Measurements from ENCODE around the gene PTGER1.
"Not testable (repeated sequence)": the region's sequence is repeated elsewhere in the genome, so short reads cannot be mapped to it uniquely, and the experiment has no call there.

Gene PTGER1

DNA sequence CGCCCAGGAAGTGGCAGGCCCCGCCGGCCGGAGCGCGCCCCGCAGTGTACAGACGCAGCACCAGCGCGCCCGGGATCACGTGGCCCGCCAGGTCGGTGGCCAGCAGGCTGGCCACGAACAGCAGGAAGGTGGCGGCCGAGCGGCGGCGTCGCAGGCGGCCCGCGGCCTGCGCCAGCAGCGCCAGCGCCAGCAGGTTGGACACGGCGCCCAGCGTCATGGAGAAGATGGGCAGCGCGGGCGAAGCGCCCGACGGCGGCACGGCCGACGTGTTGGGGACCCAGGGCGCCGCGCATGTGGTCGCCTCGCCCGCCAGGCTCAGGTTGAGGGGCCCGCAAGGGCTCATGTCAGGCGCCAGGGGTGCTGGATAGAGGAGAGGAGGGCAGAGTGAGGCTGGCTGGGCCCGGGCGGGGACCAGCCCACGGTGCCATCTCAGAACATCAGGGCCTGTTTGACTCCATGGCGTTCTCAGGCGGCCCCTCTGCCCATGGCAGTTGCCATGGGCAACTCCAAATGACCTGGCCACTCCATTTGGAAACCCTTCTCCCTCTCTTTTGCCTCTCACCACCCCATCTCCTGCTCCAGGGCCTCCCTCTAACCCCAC lies 1.1 kb downstream of the PTGER1 start:
- DNase-seq (ENCODE audit: low read depth) = no peak

DNA sequence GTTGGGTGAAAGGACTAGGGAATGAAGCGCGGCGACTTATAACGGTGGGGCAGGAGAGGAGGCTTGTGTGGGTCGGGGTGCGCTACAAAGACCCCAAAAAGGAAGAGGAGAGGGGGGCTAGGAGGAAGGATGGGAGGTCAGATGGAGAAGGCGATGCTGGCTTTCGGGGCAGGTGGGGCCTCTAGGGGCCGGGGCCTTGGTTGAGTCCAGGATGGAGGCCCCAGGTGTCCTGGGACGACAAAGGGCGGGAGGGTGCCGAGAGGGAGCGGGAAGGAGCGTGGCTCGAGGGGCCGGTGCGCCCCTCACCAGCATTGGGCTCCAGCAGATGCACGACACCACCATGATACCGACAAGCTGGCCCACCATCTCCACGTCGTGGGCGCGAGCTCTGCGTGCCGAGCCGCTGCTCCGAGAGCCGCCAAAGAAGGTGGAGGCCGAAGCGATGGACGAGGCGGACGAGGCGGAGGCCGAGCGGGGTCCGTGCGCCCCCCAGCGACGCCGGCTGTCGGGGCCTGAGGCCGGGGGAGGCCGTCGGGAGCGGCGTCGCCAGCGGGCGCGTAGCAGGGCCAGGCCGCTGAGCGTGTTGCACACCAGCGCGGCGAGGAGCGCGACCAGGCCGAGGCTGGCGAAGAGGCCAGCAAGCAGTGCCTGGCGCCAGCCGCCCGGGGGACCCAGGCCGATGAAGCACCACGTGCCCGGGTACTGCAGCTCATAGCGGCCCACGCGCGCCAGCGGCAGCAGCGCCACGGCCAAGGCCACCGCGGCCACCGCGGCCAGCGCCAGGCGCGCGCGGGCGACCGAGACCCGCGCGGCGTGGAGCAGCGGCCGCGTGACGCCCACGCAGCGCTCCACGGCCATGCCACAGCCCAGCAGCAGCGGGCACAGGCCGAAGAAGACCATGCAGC lies 1.8 kb downstream of the PTGER1 start:
- DNase-seq (ENCODE audit: low read depth) = no peak

- DNase-seq (ENCODE audit: low read depth) = no peak
These were observed 2.8 kb downstream of the PTGER1 start for GRCh38 chr19:14472202-14472938.

GRCh38 chr19:14471436-14472187 lies 3.5 kb downstream of the PTGER1 start:
- DNase-seq (ENCODE audit: low read depth) = no peak

DNA sequence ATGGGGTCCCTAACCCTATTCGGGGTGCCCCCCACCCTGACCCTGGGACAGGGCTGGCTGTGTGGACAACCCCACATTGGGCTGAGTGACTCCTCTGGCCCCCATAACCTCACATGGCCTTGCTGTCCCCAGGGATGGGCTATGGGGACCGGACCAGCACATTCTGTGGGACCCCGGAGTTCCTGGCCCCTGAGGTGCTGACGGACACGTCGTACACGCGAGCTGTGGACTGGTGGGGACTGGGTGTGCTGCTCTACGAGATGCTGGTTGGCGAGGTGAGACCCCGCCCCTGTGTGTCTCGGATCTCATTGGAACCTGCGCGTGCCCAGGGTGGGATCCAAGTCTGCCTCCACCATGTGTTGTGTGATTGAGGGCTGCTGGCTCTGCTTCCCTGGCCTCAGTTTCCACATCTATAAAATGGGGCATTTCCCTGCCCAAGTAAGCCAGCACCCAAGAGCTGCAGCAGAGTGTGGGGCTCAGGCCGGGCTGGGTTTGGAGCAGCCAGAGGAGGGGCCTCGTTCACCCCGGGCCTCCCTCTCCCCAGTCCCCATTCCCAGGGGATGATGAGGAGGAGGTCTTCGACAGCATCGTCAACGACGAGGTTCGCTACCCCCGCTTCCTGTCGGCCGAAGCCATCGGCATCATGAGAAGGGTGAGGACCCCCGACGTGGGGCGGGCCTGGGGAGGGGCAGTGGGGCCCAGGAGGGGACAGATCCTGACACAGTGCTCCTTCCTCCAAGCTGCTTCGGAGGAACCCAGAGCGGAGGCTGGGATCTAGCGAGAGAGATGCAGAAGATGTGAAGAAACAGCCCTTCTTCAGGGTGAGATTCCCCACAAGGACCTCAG lies 4.9 kb downstream of the PTGER1 start:
- no peak for DNase-seq (ENCODE audit: low read depth)

GRCh38 chr19:14467816-14468215 lies 7.3 kb downstream of the PTGER1 start:
- DNase-seq (ENCODE audit: low read depth) = no peak

GRCh38 chr19:14467391-14467790 lies 7.8 kb downstream of the PTGER1 start:
- DNase-seq (ENCODE audit: low read depth) = no peak

DNA sequence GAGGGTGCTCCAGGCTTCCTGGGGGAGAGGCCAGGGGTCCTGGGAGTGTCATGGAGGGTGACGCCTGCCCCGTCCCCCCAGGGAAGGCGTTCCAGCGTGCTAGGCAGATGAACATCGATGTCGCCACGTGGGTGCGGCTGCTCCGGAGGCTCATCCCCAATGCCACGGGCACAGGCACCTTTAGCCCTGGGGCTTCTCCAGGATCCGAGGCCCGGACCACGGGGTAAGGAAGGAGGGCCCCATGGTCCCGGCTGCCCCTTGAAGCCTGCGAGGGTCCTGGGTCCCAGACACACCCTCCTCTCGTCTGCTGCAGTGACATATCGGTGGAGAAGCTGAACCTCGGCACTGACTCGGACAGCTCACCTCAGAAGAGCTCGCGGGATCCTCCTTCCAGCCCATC lies 11.4 kb downstream of the PTGER1 start:
- DNase-seq (ENCODE audit: low read depth) = no peak

GRCh38 chr19:14462401-14462800 lies 12.8 kb downstream of the PTGER1 start:
- DNase-seq (ENCODE audit: low read depth) = not testable (repeated sequence)

DNA sequence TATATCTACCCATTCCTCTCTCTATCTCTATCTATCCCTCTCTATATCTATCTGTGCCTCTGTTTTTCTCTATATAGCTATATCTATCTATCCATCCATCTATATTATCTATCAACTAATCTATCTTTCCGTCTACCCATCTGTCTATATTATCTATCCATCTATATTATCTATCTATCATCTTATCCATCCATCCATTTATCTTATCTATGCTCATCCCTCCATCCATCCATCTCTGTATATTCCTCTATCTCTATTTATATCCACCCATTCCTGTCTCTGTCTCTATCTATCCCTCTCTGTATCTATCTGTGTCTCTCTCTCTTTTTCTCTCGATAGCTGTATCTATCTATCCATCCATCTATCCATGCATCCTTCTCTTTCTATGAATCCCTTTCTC lies 14.2 kb downstream of the PTGER1 start:
- no peak for DNase-seq (ENCODE audit: low read depth)

GRCh38 chr19:14459703-14460102 lies 15.5 kb downstream of the PTGER1 start:
- DNase-seq (ENCODE audit: low read depth) = no peak

DNA sequence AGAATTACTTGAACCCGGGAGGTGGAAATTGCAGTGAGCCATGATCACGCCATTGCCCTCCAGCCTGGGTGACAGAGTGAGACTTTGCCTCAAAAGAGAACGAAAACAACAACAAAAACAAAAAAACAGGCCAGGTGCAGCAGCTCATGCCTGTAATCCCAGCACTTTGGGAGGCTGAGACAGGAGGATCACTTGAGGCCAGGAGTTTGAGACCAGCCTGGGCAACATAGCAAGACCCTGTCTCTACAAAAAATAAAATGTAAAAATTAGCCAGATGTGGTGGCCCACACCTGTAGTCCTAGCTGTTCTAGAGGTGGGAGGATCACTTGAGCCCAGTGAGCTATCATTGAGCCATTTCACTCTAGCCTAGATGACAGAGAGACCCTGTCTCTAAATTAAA lies 22.9 kb downstream of the PTGER1 start:
- DNase-seq (ENCODE audit: low read depth) = not testable (repeated sequence)

GRCh38 chr19:14450876-14451275 lies 24.3 kb downstream of the PTGER1 start:
- DNase-seq (ENCODE audit: low read depth) = no peak

DNA sequence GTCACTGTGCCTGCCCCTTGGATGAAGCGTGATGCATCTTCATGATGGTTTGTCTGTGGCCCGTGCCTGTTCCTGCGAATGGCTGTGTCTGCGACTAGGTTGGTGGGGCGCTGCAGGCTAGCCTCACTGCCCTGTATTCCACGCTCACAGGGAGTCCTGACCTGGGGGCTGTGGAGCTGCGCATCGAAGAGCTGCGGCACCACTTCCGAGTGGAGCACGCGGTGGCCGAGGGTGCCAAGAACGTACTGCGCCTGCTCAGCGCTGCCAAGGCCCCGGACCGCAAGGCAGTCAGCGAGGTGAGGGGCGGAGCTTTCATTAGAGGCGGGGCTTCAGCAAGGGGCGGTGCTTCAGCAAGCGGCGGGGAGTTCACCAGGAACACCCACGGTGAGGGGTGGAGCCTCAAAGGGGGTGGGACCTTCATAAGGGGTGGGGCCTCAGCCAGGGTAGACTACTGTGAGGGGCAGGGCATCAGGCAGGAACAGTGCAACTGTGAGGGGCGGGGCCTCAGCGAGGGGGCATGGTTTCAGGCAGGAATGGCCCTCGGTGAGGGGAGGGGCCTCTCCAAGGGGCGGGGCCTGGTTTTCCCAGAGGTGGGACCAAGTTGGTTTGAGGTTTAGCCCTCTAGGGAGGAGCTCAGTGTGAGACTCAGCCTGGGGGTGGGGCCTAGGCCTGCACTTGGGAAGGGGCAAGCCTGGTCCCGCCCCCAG lies 24.8 kb downstream of the PTGER1 start:
- peak; percentile 94 for DNase-seq (ENCODE audit: low read depth)

DNA sequence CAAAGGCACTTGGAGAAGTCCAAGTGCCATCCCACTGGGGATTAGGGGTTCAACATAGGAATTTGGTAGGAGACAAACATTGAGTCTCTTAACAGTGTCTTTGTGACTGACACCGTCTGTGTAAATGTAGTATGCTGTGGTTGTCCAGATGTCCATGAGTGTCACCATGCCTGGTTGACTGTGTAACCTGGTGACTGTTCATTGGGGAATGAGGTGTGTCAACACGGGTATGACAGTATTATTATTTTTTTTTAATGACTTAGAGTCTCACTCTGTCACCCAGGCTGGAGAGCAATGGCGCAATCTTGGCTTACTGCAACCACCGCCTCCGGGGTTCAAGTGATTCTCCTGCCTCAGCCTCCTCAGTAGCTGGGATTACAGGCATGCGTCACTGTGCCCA lies 25.8 kb downstream of the PTGER1 start:
- DNase-seq (ENCODE audit: low read depth) = no peak

DNA sequence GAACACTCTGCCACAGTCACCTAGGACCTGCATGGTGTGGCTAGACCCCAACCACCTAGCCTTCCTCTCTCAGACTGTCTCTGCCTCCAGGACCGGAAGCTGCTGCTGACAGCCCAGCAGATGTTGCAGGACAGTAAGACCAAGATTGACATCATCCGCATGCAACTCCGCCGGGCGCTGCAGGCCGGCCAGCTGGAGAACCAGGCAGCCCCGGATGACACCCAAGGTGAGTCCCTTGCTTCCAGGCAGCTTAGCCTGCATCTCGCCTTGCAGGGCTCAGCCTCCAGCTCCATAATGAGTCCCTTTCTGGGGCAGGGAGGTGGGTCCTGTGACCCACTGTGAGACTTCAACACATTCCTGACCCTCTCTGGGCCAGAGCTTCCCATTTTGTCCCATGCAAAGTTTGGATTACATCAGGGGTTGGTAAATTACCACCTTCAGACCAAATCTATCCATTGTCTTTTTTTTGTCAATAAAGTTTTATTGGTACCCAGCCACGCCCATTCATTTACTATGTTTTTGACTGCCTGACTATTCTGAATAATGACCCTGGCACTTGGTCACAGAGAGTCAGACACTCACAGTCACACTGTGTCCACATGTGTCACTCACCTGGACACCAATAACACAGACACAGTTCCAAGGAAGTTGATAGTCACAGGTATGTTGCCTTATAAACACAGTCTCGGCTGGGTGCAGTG lies 28.7 kb downstream of the PTGER1 start:
- DNase-seq (ENCODE audit: low read depth) = no peak

- no peak for DNase-seq (ENCODE audit: low read depth)
These were observed 31.4 kb downstream of the PTGER1 start for GRCh38 chr19:14443632-14444216.

DNA sequence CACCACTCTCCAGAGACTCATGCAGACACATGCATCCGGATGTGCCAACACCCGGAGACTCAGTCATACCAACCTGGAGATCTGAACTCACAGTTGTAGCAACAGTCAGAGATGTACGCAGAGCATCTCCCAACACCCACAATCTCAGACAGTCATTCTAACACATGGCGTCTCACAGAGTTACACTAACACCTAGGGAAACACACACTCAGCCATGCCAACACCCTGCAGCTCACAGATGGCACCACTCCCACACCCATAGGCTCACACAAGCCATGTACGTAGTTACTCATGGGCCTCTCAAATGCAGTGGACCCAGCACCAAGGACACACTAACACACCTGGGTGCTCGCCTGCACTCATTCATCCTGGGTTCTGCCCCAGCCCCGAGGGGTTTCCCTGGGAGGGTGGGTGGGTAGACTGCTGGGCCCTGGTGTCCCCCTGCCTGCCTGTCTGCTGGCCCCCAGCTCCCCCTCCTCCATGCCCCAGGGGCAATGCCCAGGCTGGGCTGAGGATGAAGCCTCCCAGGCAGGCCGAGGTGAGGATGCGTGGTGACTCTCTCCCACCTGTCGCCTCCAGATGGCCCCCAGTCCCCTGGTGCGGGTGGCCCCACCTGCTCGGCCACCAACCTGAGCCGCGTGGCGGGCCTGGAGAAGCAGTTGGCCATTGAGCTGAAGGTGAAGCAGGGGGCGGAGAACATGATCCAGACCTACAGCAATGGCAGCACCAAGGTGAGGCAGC lies 32.1 kb downstream of the PTGER1 start:
- DNase-seq (ENCODE audit: low read depth) = no peak

Measured in CMK (cell line).